B cell (primary cell): Measurements from ENCODE around the gene AS3MT. TPM values are rescaled to one million over a fixed set of nuclear protein-coding genes. Genes with fewer than 3 reads are reported as not detected.

Experiments
- ATAC-seq: fragments of 200-7000 bp; cut with Tn5 transposase; one replicate; pipeline ENCODE4 v1.10.0; 2021; ENCODE audit warnings: low read depth, mild to moderate bottlenecking, moderate number of reproducible peaks, moderate library complexity
- CTCF ChIA-PET: fragments of 350-600 bp; sonication (Branson Sonifier 250); formaldehyde crosslinking; loops from one replicate; lab custom pipeline; 2021; ENCODE audit warnings: antibody characterized with exemption, inconsistent platforms; lab: Charles Lee
- POLR2A ChIA-PET: fragments of 350-600 bp; sonication (Branson Sonifier 250); formaldehyde crosslinking; loops from one replicate; lab custom pipeline; 2021; ENCODE audit warnings: antibody characterized with exemption; lab: Charles Lee
- DNase-seq: peaks from one replicate; pipeline ENCODE4 v3.0.0; 2013
- H2AFZ ChIP-seq: 2 replicates; pipeline ENCODE4 v1.6.1; 2012; ENCODE audit warnings: mild to moderate bottlenecking, low read depth, low read length; ENCODE audit not compliant: insufficient read depth, poor library complexity, severe bottlenecking
- H3K27ac ChIP-seq, 2 donors: 1 replicate in 1 of 2; 2 replicates in 1 of 2; pipeline ENCODE4 v1.5.1; 2012 to 2013; ENCODE audit warnings: low read length in 2 of 2, mild to moderate bottlenecking in 2 of 2, moderate library complexity in 1 of 2
- H3K27me3 ChIP-seq, 4 experiments: fragments of 200-600 bp in 1 of 4; sonication (generic) in 1 of 4; replicated peaks in 1 of 4; 1 replicate in 2 of 4; 2 replicates in 2 of 4; pipeline versions ENCODE4 v1.6.1 to v1.7.0; 2013 to 2016; ENCODE audit warnings: low read length in 3 of 4, mild to moderate bottlenecking in 2 of 4, mixed read lengths in 1 of 4, moderate library complexity in 1 of 4; ENCODE audit not compliant: insufficient read depth in 4 of 4, control insufficient read depth in 3 of 4; ENCODE audit errors: control extremely low read depth in 1 of 4
- H3K36me3 ChIP-seq, 2 experiments: replicated peaks in 1 of 2; 1 replicate in 1 of 2; 2 replicates in 1 of 2; pipeline versions ENCODE4 v1.6.1 to v1.7.1; 2013; ENCODE audit warnings: low read length in 1 of 2; ENCODE audit not compliant: insufficient read depth in 2 of 2, control insufficient read depth in 1 of 2; ENCODE audit errors: control extremely low read depth in 1 of 2, extremely low read depth in 1 of 2
- H3K4me1 ChIP-seq, 2 donors: fragments of 200-600 bp in 1 of 2; sonication (generic) in 1 of 2; 1 replicate in 1 of 2; 2 replicates in 1 of 2; pipeline versions ENCODE4 v1.5.1 to v1.6.1; 2013 to 2017; ENCODE audit warnings: low read length in 2 of 2; ENCODE audit not compliant: control insufficient read depth in 2 of 2, insufficient read depth in 2 of 2
- H3K4me2 ChIP-seq: replicated peaks from 2 replicates; pipeline ENCODE3; 2012; ENCODE audit warnings: mild to moderate bottlenecking, low read depth, low read length; ENCODE audit not compliant: poor library complexity, severe bottlenecking
- H3K4me3 ChIP-seq, 5 experiments: fragments of 200-600 bp in 1 of 5; sonication (generic) in 1 of 5; 1 replicate in 3 of 5; 2 replicates in 2 of 5; pipeline versions ENCODE4 v1.5.1 to v1.7.0; 2011 to 2016; ENCODE audit warnings: low read length in 4 of 5, mild to moderate bottlenecking in 4 of 5, low read depth in 2 of 5, control low read depth in 1 of 5, moderate library complexity in 1 of 5; ENCODE audit not compliant: insufficient read depth in 1 of 5; ENCODE audit errors: control extremely low read depth in 1 of 5, extremely low read depth in 1 of 5
- H3K79me2 ChIP-seq: fragments of 200-600 bp; sonication (generic); one replicate; pipeline ENCODE4 v1.6.0; 2016; ENCODE audit warnings: low read length; ENCODE audit not compliant: control insufficient read depth, insufficient read depth
- H3K9ac ChIP-seq: fragments of 200-600 bp; sonication (generic); 2 replicates; pipeline ENCODE4 v1.6.1; 2017; ENCODE audit warnings: mild to moderate bottlenecking, low read length, moderate library complexity
- H3K9me3 ChIP-seq, 3 donors: one replicate each; pipeline versions ENCODE4 v1.6.1 to v1.7.1; 2013; ENCODE audit warnings: low read length in 2 of 3; ENCODE audit not compliant: control insufficient read depth in 2 of 3, insufficient read depth in 1 of 3; ENCODE audit errors: control extremely low read depth in 1 of 3
- H4K20me1 ChIP-seq: 2 replicates; pipeline ENCODE4 v1.6.0; 2012; ENCODE audit warnings: mild to moderate bottlenecking, low read length; ENCODE audit not compliant: insufficient read depth, control insufficient read depth, poor library complexity, severe bottlenecking
- H3K27ac Mint-ChIP-seq: one replicate; pipeline ENCODE4 v1.8.0; 2021; ENCODE audit warnings: mixed read lengths
- H3K27me3 Mint-ChIP-seq: one replicate; pipeline ENCODE4 v1.8.0; 2021; ENCODE audit warnings: mixed read lengths
- H3K4me1 Mint-ChIP-seq: one replicate; pipeline ENCODE4 v1.8.0; 2021; ENCODE audit warnings: mixed read lengths
- H3K4me3 Mint-ChIP-seq: one replicate; pipeline ENCODE4 v1.8.0; 2021; ENCODE audit warnings: mixed read lengths
- H3K9me3 Mint-ChIP-seq: one replicate; pipeline ENCODE4 v1.8.0; 2022; ENCODE audit warnings: mixed read lengths; ENCODE audit not compliant: insufficient read depth
- CTCF ChIP-seq: fragments of 200-600 bp; IDR thresholded peaks from one replicate; pipeline ENCODE4 v1.8.0; 2022; ENCODE audit warnings: antibody characterized with exemption, mild to moderate bottlenecking
- EZH2 ChIP-seq: IDR thresholded peaks from 2 replicates; pipeline ENCODE4 v1.6.1; 2012; ENCODE audit warnings: borderline replicate concordance, low read depth, mild to moderate bottlenecking, moderate library complexity, low read length; ENCODE audit not compliant: insufficient read depth, poor library complexity, severe bottlenecking
- WGBS: methylation state at CpG from one replicate; pipeline ENCODE4 v1.1.5; 2013; ENCODE audit warnings: missing lambda C conversion rate; ENCODE audit not compliant: insufficient coverage; 5-methylcytosine and 5-hydroxymethylcytosine counted together
- intact Hi-C: fragments of 100-400 bp; cut with micrococcal nuclease; formaldehyde crosslinking; loops from one replicate; pipeline ENCODE4 v1.10.0; 2022
- polyA plus RNA-seq: library from polyadenylated mRNA; depleted of rRNA; stranded (reverse); fragments of >200 nt; gene quantifications from 2 replicates; pipeline ENCODE4 v1.2.3, GENCODE V29; 2012
- total RNA-seq, 2 donors: library from RNA; stranded (reverse); fragments of 120-200 nt in 1 of 2; gene quantifications; 1 replicate in 1 of 2; 2 replicates in 1 of 2; pipeline versions ENCODE4 v1.2.3 to v1.2.4, GENCODE V29; 2013 to 2022

The AS3MT gene
- total and polyA plus RNA-seq, 2 donors (not counting 1 experiment from before 2014, with no cell fraction given): 0.25 TPM; not detected in 1

GRCh38 chr10:102831322-102832071, 37.8 kb upstream of the AS3MT start:
- Histone ChIP-seq H4K20me1 (no peaks in the 10 kb centered on the region), H3K4me1 (peaks cover 0 to 4% of the 10 kb centered on the region in 2 donors), H3K9ac (no peak overlapping the region), H3K9me3 (no peaks in the 10 kb centered on the region), H3K27me3 (peaks cover 0 to 11% (median 2%) of the 10 kb centered on the region in 4 experiments), H3K4me2 (no peak overlapping the region), H3K27ac (no peak overlapping the region), H3K36me3 (no peaks in the 10 kb centered on the region), H2AFZ (no peak overlapping the region), H3K4me3 (no peak overlapping the region), H3K79me2 (no peaks in the 10 kb centered on the region)
- TF ChIP-seq CTCF (no peak), EZH2 (no peak)
- DNase-seq (no peak), ATAC-seq (no peak)
- Mint-ChIP-seq H3K9me3 (no peaks in the 10 kb centered on the region), H3K4me3 (no peak overlapping the region), H3K27me3 (no peaks in the 10 kb centered on the region), H3K27ac (no peak overlapping the region), H3K4me1 (peaks cover 2% of the 10 kb centered on the region)
- POLR2A ChIA-PET: no interaction called here
- CTCF ChIA-PET: interaction anchor here (1.0 kb wide), 1 partner anchor 101 kb away, joined by 3 read pairs; no protein-coding TSS in a partner anchor
- WGBS: 83% methylated on average over 7 of the region's 16 CpGs
- intact Hi-C loops: loop anchor here (10.0 kb wide), 1 partner anchor 653 kb away; no protein-coding TSS in a partner anchor

GRCh38 chr10:102832248-102832647, 37.0 kb upstream of the AS3MT start:
- Histone ChIP-seq H3K79me2 (no peaks in the 10 kb centered on the region), H2AFZ (no peak overlapping the region), H3K4me3 (no peak overlapping the region), H3K27ac (no peak overlapping the region), H3K27me3 (peaks cover 0 to 11% (median 2%) of the 10 kb centered on the region in 4 experiments), H3K4me2 (no peak overlapping the region), H3K36me3 (no peaks in the 10 kb centered on the region), H3K4me1 (peaks cover 0 to 4% of the 10 kb centered on the region in 2 donors), H4K20me1 (no peaks in the 10 kb centered on the region), H3K9me3 (peaks cover 0 to 4% (median 0%) of the 10 kb centered on the region in 3 donors), H3K9ac (no peak overlapping the region)
- Mint-ChIP-seq H3K27me3 (no peaks in the 10 kb centered on the region), H3K27ac (no peak overlapping the region), H3K4me1 (peaks cover 2% of the 10 kb centered on the region), H3K4me3 (no peak overlapping the region), H3K9me3 (no peaks in the 10 kb centered on the region)
- TF ChIP-seq CTCF: no peak
- TF ChIP-seq EZH2: no peak
- ATAC-seq (no peak), DNase-seq (no peak)
- WGBS: 90% methylated on average over 14 of the region's 14 CpGs
- ChIA-PET CTCF (interaction anchor here (0.5 kb wide), 1 partner anchor 139 kb away, joined by 3 read pairs; no protein-coding TSS in a partner anchor), POLR2A (no interaction called here)
- intact Hi-C loops: loop anchor here (10.0 kb wide), 1 partner anchor 653 kb away; no protein-coding TSS in a partner anchor
